ENCODE data around the gene CHD9. TPM values are rescaled to one million over a fixed set of nuclear protein-coding genes. Genes with fewer than 3 reads are reported as not detected.
A peak's percentile ranks its signal among the peaks of the same experiment; 100 is the strongest.

CHD9 gene
- total RNA-seq, 1 donor from 2014 or later, result 77.4 TPM

- H3K36me3 Mint-ChIP-seq (ENCODE audit: low read depth, unreplicated experiment), result no peaks in the 10 kb centered on the region
- Histone ChIP-seq H4K20me1 (ENCODE audit: insufficient read depth, low read length) (no peaks in the 10 kb centered on the region), H3K9me3 (ENCODE audit: insufficient read depth, low read depth, low read length) (no peaks in the 10 kb centered on the region), H3K36me3 (ENCODE audit: insufficient read depth, low read length) (no peaks in the 10 kb centered on the region), H3K79me2 (ENCODE audit: insufficient read depth, low read length) (peaks cover 39% of the 10 kb centered on the region), H3K4me2 (ENCODE audit: low read length) (peak overlapping the region; percentile 84), H3K9ac (ENCODE audit: low read length) (peak overlapping the region; percentile 84), H2AFZ (ENCODE audit: low read depth, low read length) (peak overlapping the region; percentile 36), H3K27me3 (ENCODE audit: insufficient read depth, low read length) (no peaks in the 10 kb centered on the region), H3K4me1 (ENCODE audit: insufficient read depth, low read length) (peaks cover 32% of the 10 kb centered on the region), H3K4me3 (ENCODE audit: insufficient read depth, low read depth, low read length) (peak overlapping the region; percentile 53), H3K27ac (ENCODE audit: low read depth, low read length) (peak overlapping the region; percentile 96)
- no peaks in the 10 kb centered on the region for H3K27me3 Mint-ChIP-seq (ENCODE audit: low read depth, unreplicated experiment)
- no peaks in the 10 kb centered on the region for H3K9me3 Mint-ChIP-seq (ENCODE audit: unreplicated experiment)
- no peak for FAIRE-seq
- no peak for TF ChIP-seq CTCF (IDR thresholded peaks at IDR 0.05; ENCODE audit: insufficient read depth, low read depth, low read length)
- no peak for TF ChIP-seq EZH2 (IDR thresholded peaks at IDR 0.05; ENCODE audit: insufficient read depth, low read length)
- DNase-seq (ENCODE audit: low read depth), result no peak
- H3K4me1 Mint-ChIP-seq (ENCODE audit: low read depth, unreplicated experiment), result peaks cover 29% of the 10 kb centered on the region
- H3K4me3 Mint-ChIP-seq (ENCODE audit: unreplicated experiment), result peak overlapping the region; percentile 77
- H3K27ac Mint-ChIP-seq (ENCODE audit: unreplicated experiment), result peak overlapping the region; percentile 97
Observed at GRCh38 chr16:53100131-53100748, 45.4 kb downstream of the CHD9 start.

- FAIRE-seq, result no peak
- no peak overlapping the region for H3K4me3 ChIP-seq (ENCODE audit: insufficient read depth, low read depth, low read length)
- no peak overlapping the region for H3K9ac ChIP-seq (ENCODE audit: low read length)
- Mint-ChIP-seq H3K27ac (ENCODE audit: unreplicated experiment) (peak overlapping the region; percentile 97), H3K9me3 (ENCODE audit: unreplicated experiment) (no peaks in the 10 kb centered on the region), H3K27me3 (ENCODE audit: low read depth, unreplicated experiment) (no peaks in the 10 kb centered on the region), H3K4me1 (ENCODE audit: low read depth, unreplicated experiment) (peaks cover 29% of the 10 kb centered on the region), H3K4me3 (ENCODE audit: unreplicated experiment) (peak overlapping the region; percentile 45), H3K36me3 (ENCODE audit: low read depth, unreplicated experiment) (no peaks in the 10 kb centered on the region)
- no peak overlapping the region for H2AFZ ChIP-seq (ENCODE audit: low read depth, low read length)
- no peak overlapping the region for H3K27ac ChIP-seq (ENCODE audit: low read depth, low read length)
- DNase-seq (ENCODE audit: low read depth), result no peak
- H3K4me2 ChIP-seq (ENCODE audit: low read length), result no peak overlapping the region
- H3K9me3 ChIP-seq (ENCODE audit: insufficient read depth, low read depth, low read length), result no peaks in the 10 kb centered on the region
- H4K20me1 ChIP-seq (ENCODE audit: insufficient read depth, low read length), result no peaks in the 10 kb centered on the region
- H3K79me2 ChIP-seq (ENCODE audit: insufficient read depth, low read length), result peaks cover 39% of the 10 kb centered on the region
- H3K4me1 ChIP-seq (ENCODE audit: insufficient read depth, low read length), result peaks cover 32% of the 10 kb centered on the region
- TF ChIP-seq CTCF (IDR thresholded peaks at IDR 0.05; ENCODE audit: insufficient read depth, low read depth, low read length), result no peak
- TF ChIP-seq EZH2 (IDR thresholded peaks at IDR 0.05; ENCODE audit: insufficient read depth, low read length), result no peak
- H3K27me3 ChIP-seq (ENCODE audit: insufficient read depth, low read length), result no peaks in the 10 kb centered on the region
- H3K36me3 ChIP-seq (ENCODE audit: insufficient read depth, low read length), result no peaks in the 10 kb centered on the region
Observed at GRCh38 chr16:53100889-53101288, 46.1 kb downstream of the CHD9 start.

- peaks cover 24% of the 10 kb centered on the region for H3K4me1 ChIP-seq (ENCODE audit: insufficient read depth, low read length)
- TF ChIP-seq CTCF (IDR thresholded peaks at IDR 0.05; ENCODE audit: insufficient read depth, low read depth, low read length), result no peak
- TF ChIP-seq EZH2 (IDR thresholded peaks at IDR 0.05; ENCODE audit: insufficient read depth, low read length), result no peak
- H3K36me3 ChIP-seq (ENCODE audit: insufficient read depth, low read length), result no peaks in the 10 kb centered on the region
- Mint-ChIP-seq H3K4me1 (ENCODE audit: low read depth, unreplicated experiment) (peaks cover 26% of the 10 kb centered on the region), H3K27ac (ENCODE audit: unreplicated experiment) (peak overlapping the region; percentile 92), H3K4me3 (ENCODE audit: unreplicated experiment) (peak overlapping the region; percentile 3), H3K36me3 (ENCODE audit: low read depth, unreplicated experiment) (peaks cover 5% of the 10 kb centered on the region), H3K9me3 (ENCODE audit: unreplicated experiment) (no peaks in the 10 kb centered on the region), H3K27me3 (ENCODE audit: low read depth, unreplicated experiment) (no peaks in the 10 kb centered on the region)
- H3K27me3 ChIP-seq (ENCODE audit: insufficient read depth, low read length), result no peaks in the 10 kb centered on the region
- no peak overlapping the region for H2AFZ ChIP-seq (ENCODE audit: low read depth, low read length)
- no peaks in the 10 kb centered on the region for H3K9me3 ChIP-seq (ENCODE audit: insufficient read depth, low read depth, low read length)
- H3K27ac ChIP-seq (ENCODE audit: low read depth, low read length), result no peak overlapping the region
- H3K79me2 ChIP-seq (ENCODE audit: insufficient read depth, low read length), result peaks cover 32% of the 10 kb centered on the region
- H3K4me2 ChIP-seq (ENCODE audit: low read length), result peak overlapping the region; percentile 13
- H3K4me3 ChIP-seq (ENCODE audit: insufficient read depth, low read depth, low read length), result no peak overlapping the region
- peak; percentile 45 for DNase-seq (ENCODE audit: low read depth)
- no peak overlapping the region for H3K9ac ChIP-seq (ENCODE audit: low read length)
- H4K20me1 ChIP-seq (ENCODE audit: insufficient read depth, low read length), result peaks cover under 1% of the 10 kb centered on the region
- FAIRE-seq, result no peak
Observed at GRCh38 chr16:53103811-53104210, 49.0 kb downstream of the CHD9 start.

Measured in astrocyte (in vitro differentiated cells and primary cell).